HepG2 (cell line): Measurements from ENCODE around the gene CDK14.

ENCODE experiments used
- FOXK1 ChIP-seq: sonication (generic); formaldehyde crosslinking; IDR thresholded peaks from 2 replicates; pipeline ENCODE4 v1.4.0; 2020; ENCODE audit warnings: low read depth, missing genetic modification reagents, borderline replicate concordance
- MEIS2 ChIP-seq: sonication (generic); formaldehyde crosslinking; IDR thresholded peaks from 2 replicates; pipeline ENCODE4 v1.9.0; 2021; ENCODE audit warnings: mild to moderate bottlenecking, missing genetic modification reagents
- PHF5A ChIP-seq: IDR thresholded peaks from one replicate; pipeline ENCODE4 v1.6.1; 2018; ENCODE audit warnings: low read depth, missing genetic modification reagents; ENCODE audit not compliant: unreplicated experiment
- U2AF1 ChIP-seq: fragments of 200-400 bp; formaldehyde crosslinking; optimal IDR thresholded peaks from 2 replicates; pipeline ENCODE3; 2017; ENCODE audit warnings: mild to moderate bottlenecking, low read depth, low read length
- TF ChIP-seq, protein P1 (sequence below): sonication (generic); formaldehyde crosslinking; IDR thresholded peaks from 2 replicates; pipeline ENCODE4 v1.5.0; 2020; ENCODE audit warnings: mild to moderate bottlenecking, missing genetic modification reagents, moderate library complexity

DNA sequence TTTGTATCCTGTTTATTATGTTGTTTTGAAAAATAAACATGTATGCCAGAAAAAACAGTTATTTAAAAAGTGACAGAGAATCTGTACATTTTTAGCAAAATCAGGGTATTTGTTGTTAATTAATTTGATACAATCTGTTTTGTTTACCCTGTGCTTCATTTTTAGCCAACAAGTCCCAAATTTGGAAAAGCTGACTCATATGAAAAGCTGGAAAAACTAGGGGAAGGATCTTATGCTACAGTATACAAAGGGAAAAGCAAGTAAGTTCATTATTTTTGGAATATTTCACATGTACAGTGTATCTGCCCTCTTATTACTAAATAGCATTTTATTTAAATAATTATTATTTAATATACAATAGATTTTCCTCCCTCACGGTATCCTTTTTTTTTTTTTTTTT is 151.4 kb downstream of the CDK14 start:
- TF ChIP-seq MEIS2 = no peak
- TF ChIP-seq FOXK1 = no peak
- TF ChIP-seq, protein P1, sequence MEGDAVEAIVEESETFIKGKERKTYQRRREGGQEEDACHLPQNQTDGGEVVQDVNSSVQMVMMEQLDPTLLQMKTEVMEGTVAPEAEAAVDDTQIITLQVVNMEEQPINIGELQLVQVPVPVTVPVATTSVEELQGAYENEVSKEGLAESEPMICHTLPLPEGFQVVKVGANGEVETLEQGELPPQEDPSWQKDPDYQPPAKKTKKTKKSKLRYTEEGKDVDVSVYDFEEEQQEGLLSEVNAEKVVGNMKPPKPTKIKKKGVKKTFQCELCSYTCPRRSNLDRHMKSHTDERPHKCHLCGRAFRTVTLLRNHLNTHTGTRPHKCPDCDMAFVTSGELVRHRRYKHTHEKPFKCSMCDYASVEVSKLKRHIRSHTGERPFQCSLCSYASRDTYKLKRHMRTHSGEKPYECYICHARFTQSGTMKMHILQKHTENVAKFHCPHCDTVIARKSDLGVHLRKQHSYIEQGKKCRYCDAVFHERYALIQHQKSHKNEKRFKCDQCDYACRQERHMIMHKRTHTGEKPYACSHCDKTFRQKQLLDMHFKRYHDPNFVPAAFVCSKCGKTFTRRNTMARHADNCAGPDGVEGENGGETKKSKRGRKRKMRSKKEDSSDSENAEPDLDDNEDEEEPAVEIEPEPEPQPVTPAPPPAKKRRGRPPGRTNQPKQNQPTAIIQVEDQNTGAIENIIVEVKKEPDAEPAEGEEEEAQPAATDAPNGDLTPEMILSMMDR (CRISPR knock-in tag) = no peak
- no peak for TF ChIP-seq PHF5A (CRISPR knock-in tag)
- TF ChIP-seq U2AF1 = no peak
